ENCODE results near the gene SLC45A1.

The SLC45A1 gene

DNA sequence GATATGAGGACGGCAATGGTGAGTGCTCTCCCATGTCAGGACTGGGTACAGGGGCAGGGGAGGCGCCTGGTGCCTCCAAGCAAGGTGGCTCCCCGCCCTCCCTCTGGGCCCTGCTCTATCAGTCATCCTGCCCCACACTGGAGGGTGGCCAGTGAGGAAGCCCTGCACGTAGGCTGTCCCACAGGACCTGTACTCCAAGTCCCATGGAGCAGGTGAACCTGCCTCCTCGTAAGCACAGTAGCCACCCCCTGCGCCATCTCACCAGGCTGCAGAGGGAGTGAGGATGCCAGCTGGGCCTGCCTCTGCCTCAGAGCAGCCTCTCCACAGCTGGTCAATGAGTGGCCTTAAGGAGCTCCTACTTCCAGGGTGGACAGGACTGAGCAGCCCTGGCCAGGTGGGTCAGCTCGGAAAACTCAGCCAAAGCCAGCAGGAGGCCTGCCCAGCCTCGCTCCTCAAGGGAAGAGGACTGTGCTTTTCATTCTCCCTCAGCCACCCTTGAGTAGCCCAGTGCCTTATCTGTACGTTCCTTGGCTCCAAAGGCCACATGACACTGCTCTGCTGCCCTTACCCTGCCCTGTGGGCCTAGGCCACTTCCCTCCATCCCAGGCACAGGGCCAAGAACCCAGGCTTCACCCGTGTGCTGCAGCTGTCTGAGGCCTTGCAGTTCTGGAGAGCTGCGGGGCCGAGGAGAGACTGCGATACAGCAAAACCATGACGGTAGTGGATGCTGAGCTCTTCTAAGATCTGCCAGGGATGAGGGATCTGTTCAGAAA is 39.6 kb downstream of the SLC45A1 start:
- Mint-ChIP-seq H3K27me3 (no peaks in the 10 kb centered on the region), H3K9me3 (no peaks in the 10 kb centered on the region), H3K36me3 (ENCODE audit: insufficient read depth) (peaks cover 53% of the 10 kb centered on the region), H3K4me1 (ENCODE audit: low read depth in 2 of 2) (peaks cover 0 to 3% of the 10 kb centered on the region in 2 donors), H3K4me3 (no peak overlapping the region), H3K27ac (peak overlapping the region; percentile 4 to 82)
- DNase-seq: no peak
- ATAC-seq (replicated peaks): no peak

DNA sequence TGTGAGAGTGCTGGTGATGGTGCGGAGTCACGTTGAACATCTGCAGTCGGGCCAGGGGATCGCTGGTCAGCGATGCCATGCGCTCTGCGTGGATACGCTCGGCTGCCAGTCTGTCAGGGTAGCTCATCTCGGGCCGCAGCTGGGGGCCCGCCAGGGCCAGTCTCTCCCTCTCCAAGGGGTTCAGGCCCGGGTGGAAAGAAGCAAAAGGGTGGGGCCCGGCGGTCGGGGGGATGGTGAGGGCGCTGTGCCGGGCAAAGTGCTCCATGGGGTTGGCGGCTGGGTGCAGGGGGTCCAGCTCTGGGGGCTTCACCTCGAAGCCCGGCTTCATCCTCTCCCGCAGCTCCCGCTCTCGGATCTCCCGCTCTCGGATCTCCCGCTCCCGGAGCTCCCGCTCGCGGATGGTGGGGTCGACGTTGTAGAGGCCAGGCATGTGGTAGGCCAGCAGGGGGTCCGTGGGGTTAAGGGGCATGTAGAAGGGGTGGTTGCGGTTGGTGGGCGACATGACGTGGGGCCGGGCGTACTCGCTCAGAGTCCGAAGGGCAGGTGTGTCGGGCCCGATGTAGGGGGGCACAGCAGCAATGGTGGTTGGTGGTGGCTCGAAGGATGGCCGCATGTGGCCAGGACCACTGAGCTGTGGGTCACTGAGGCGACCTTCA is 40.5 kb downstream of the SLC45A1 start:
- no peak for DNase-seq
- ATAC-seq (replicated peaks): no peak
- peak overlapping the region; percentile 4 to 77 for H3K27ac Mint-ChIP-seq

DNA sequence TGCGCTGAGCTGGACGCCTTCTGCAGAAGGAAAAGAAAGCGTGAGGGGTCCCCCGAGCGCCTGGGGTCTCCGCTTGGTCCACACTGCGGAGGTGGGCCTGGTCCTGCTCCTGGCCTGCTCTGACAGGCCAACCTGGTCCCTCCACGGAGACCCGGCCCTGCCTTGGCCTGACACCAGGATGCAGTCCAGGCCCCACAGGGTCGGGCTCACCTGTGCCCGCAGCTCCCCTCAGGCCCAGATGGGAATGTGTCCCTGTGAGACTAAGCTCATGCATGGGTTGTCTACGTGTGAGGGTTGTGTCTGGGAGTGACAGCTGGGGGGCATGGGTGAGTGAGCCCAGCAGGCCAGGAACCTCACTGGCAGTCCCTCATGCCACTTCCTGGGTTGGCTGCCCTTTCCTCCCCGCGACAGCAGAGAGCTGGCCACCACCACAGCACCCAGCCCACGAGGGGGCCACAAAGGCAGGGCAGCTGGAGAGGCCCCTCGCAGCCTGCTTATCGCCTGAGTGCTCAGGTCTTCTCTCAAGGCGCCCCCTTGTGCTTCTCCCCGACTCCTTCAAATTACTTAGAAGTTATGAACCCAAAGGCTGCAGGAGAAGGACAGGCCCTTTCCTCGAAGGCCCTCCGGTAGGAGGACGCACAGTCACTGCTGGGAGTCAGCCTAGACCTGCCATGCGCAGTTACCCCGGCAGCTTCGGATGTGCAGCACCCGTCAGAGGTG is 41.1 kb downstream of the SLC45A1 start:
- H3K36me3 Mint-ChIP-seq (ENCODE audit: insufficient read depth): peaks cover 53% of the 10 kb centered on the region
- no peaks in the 10 kb centered on the region for H3K27me3 Mint-ChIP-seq
- no peak for DNase-seq
- no peak for ATAC-seq (replicated peaks)
- peaks cover 0 to 3% of the 10 kb centered on the region in 2 donors for H3K4me1 Mint-ChIP-seq (ENCODE audit: low read depth in 2 of 2)
- no peaks in the 10 kb centered on the region for H3K9me3 Mint-ChIP-seq
- no peak overlapping the region for H3K4me3 Mint-ChIP-seq
- H3K27ac Mint-ChIP-seq: peak overlapping the region in 1 of 2 donors; percentile 4

More for the DNA sequence above, 40.5 kb downstream of the SLC45A1 start:
- Mint-ChIP-seq H3K27me3 (no peaks in the 10 kb centered on the region), H3K4me3 (no peak overlapping the region), H3K9me3 (no peaks in the 10 kb centered on the region), H3K36me3 (ENCODE audit: insufficient read depth) (peaks cover 50% of the 10 kb centered on the region), H3K4me1 (ENCODE audit: low read depth in 2 of 2) (peaks cover 0 to 3% of the 10 kb centered on the region in 2 donors)

DNA sequence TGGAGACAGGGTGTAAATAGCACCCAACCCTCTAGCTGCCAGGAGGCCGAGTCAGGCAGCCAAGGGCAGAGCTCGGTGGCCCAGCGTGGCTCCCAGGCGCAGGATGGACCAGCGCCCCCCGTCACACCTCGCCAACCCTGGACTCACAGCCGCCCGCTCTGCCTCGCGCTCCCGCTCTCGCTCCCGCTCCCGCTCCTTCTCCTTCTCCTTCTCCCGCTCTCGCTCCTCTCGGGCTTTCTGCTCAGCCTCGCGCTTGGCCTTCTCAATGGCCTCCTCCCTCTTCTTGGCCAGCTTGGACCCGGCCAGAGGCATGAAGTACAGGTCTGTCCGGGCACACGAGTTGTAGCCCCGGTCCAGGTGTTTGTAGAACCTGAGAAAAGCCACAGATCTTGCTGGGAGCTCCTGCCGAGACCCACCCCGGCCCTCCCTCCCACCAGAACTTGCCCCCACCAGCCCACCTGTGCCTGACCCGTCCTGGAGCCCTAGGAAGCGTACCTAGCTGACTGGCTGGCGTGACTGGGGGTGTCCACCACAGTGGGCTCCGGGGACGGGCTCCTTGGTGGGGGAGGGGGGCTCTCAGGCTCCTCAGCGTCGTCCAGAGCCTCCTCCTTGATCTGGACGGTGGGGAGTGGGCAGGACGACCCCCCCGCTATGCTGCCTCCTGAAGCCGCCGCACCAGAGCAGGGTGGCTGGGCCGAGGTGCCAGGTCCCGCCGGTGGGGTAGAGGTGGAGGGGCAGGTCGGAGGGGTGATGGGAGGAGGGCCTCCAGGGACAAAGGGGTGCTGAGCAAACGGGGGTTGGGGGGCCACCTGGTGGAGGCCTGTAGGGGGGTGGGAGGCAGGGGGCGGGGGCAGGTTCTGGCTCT is 41.9 kb downstream of the SLC45A1 start:
- DNase-seq: no peak
- Mint-ChIP-seq H3K36me3 (ENCODE audit: insufficient read depth) (peaks cover 51% of the 10 kb centered on the region), H3K27ac (no peak overlapping the region), H3K4me3 (no peak overlapping the region), H3K4me1 (ENCODE audit: low read depth in 2 of 2) (peaks cover 0 to 3% of the 10 kb centered on the region in 2 donors), H3K9me3 (no peaks in the 10 kb centered on the region), H3K27me3 (no peaks in the 10 kb centered on the region)
- no peak for ATAC-seq (replicated peaks)

DNA sequence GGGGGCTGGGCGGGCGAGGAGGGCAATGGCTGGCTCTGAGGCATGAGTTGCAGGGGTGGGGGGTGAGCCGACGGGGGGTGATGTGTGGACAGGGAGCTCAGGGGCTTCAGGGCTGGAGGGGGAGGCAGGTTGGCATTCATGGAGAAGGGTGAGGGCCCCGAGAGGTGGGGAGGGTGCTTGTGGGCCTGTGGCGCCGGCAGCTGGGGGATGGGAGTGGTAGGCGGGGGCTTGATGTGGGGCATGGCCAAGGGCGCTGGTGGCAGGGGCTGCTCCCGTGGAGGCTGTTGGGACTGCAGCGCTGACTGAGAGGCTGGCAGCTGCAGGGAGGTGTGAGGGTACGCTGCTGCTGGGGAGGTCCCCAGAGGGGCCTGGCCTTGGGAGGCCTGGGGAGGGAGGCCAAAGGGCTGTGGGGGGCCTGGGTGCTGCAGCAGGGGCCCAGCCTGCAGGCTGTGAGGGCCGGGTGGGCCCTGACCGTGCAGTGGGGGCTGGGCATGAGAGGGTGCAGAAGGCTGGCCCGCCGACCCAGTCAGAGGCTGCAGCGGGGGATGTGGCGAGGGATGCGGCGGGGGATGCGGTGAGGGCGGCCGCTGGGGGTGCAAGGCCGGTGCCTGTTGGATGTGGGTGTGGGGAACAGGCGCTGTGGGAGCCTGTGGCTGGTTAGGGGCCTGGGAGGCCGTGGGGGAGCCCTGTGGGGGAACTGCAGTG is 42.7 kb downstream of the SLC45A1 start:
- no peak overlapping the region for H3K4me3 Mint-ChIP-seq
- H3K9me3 Mint-ChIP-seq: no peaks in the 10 kb centered on the region
- no peak for DNase-seq
- H3K27me3 Mint-ChIP-seq: no peaks in the 10 kb centered on the region
- no peak overlapping the region for H3K27ac Mint-ChIP-seq
- ATAC-seq (replicated peaks): no peak
- H3K36me3 Mint-ChIP-seq (ENCODE audit: insufficient read depth): peaks cover 50% of the 10 kb centered on the region
- H3K4me1 Mint-ChIP-seq (ENCODE audit: low read depth in 2 of 2): peaks cover 0 to 3% of the 10 kb centered on the region in 2 donors

DNA sequence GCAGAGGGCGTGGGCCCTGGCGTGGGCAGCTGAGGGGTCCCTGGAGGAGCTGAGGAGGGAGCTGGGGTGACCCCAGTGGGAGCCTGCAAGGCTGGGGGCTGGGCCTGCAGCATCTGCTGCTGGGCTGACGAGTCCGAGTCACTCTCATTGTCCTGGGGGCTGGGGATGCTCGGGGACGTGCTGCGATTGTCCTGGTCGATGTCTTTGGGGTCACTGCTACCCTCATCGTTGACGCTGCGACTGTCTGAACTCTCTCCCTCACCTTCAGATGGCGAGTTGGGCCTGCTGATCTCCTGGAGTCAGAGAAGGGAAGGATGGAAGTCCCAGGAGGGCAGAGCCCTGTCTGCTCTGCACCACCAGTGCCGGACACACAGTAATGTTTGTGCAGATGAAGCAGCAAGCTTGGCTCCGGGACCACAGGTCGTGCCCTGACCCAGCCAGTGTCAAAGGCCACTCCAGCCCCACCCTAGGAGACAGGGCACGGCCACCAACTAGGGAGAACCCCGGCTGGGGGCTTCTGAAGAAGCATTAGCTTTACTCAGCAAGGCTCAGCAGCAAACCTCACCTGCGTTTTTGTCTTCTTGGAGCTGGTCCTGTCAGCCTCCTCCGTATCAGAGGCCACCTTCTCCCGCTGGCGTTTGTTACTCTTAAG is 43.4 kb downstream of the SLC45A1 start:
- no peaks in the 10 kb centered on the region for H3K9me3 Mint-ChIP-seq
- ATAC-seq (replicated peaks): no peak

DNA sequence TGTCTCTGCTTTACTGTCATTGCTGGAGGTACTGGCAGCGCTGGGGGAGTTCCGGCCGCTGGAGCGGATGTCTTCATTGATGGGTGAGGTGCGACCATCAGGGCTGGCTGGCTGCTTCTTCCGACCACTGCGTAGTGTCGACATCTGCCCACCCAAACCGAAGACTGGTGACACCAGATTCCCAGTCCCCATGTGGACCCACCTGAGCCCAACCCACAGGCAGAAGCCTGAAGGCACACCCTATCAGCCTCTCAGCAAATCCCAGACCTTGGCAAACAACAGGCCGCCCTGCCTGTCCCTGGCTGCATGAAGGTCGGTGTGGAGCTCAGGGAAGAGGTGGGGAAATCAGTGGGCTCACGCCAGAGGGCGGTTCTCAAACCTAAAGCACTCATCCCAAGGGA is 44.8 kb downstream of the SLC45A1 start:
- Mint-ChIP-seq H3K4me1 (ENCODE audit: low read depth in 2 of 2) (peaks cover 8 to 10% of the 10 kb centered on the region in 2 donors), H3K27ac (no peak overlapping the region), H3K9me3 (no peaks in the 10 kb centered on the region), H3K27me3 (no peaks in the 10 kb centered on the region), H3K4me3 (no peak overlapping the region), H3K36me3 (ENCODE audit: insufficient read depth) (peaks cover 53% of the 10 kb centered on the region)
- ATAC-seq (replicated peaks) (no peak), DNase-seq (no peak)

More for the DNA sequence above, 43.4 kb downstream of the SLC45A1 start:
- H3K4me1 Mint-ChIP-seq (ENCODE audit: low read depth in 2 of 2): peaks cover 0 to 5% of the 10 kb centered on the region in 2 donors
- no peak overlapping the region for H3K4me3 Mint-ChIP-seq
- DNase-seq: no peak
- peaks cover 53% of the 10 kb centered on the region for H3K36me3 Mint-ChIP-seq (ENCODE audit: insufficient read depth)
- H3K27me3 Mint-ChIP-seq: no peaks in the 10 kb centered on the region
- H3K27ac Mint-ChIP-seq: no peak overlapping the region

DNA sequence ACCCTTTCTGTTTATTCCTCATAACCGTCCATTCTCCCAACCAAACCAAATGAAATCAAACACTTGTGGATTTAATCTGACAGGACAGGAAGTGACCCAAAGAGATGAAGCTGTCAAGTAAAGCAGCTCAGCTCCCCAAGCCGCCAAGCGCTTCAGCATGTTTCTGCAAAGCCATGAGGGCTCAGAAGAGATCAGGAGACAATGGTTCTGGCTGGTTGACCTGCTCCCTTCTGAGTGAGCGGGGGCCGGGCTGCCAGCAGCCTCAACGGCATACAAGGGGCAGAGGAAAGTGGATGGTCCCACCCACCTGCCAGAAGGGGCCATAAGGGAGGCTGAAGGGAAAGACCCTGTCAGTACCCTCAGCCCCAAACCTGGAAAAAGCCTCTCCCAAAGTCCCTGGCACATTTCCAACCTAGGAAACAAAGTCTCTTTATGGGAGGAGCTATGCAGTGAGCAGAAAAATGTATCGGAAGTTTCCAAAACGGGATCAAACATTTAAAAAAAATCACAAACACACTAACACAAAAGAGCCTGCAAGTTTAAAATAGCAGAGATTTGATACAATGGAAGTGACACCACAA is 45.4 kb downstream of the SLC45A1 start:
- peaks cover 54% of the 10 kb centered on the region for H3K36me3 Mint-ChIP-seq (ENCODE audit: insufficient read depth)
- ATAC-seq (replicated peaks) (no peak), DNase-seq (no peak)
- no peaks in the 10 kb centered on the region for H3K9me3 Mint-ChIP-seq
- no peak overlapping the region for H3K27ac Mint-ChIP-seq
- H3K4me1 Mint-ChIP-seq (ENCODE audit: low read depth in 2 of 2): peaks cover 9 to 11% of the 10 kb centered on the region in 2 donors
- H3K27me3 Mint-ChIP-seq: no peaks in the 10 kb centered on the region
- H3K4me3 Mint-ChIP-seq: no peak overlapping the region

DNA sequence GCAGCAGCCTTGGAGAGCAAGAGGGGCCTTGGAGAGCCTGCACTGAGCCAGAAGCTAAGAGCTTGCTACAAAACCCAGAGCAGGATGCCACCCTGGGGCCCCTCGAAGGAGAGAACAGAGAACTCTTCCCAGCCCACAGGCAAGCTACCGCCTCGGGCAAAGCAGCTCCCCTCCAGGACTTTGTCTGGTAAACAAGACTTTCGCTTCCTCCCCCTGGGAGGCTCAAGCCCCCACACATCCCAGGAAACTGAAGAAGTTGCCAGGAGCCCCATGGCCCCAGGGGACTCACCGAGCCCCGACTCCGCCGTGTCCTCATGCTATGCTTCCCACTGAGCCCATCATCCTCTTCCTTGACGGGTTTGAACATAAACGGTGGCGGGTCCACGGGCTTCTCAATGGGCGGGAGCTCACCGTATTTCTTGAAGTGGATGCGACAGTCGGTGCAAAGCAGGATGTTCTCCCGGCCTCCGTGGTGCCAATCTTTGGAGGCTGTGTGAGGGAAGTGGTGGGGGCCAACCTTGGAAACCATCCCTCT is 45.9 kb downstream of the SLC45A1 start:
- Mint-ChIP-seq H3K27ac (no peak overlapping the region), H3K36me3 (ENCODE audit: insufficient read depth) (peaks cover 50% of the 10 kb centered on the region), H3K27me3 (no peaks in the 10 kb centered on the region), H3K4me3 (no peak overlapping the region), H3K9me3 (no peaks in the 10 kb centered on the region), H3K4me1 (ENCODE audit: low read depth in 2 of 2) (peaks cover 9 to 13% of the 10 kb centered on the region in 2 donors)
- ATAC-seq (replicated peaks) (no peak), DNase-seq (no peak)

DNA sequence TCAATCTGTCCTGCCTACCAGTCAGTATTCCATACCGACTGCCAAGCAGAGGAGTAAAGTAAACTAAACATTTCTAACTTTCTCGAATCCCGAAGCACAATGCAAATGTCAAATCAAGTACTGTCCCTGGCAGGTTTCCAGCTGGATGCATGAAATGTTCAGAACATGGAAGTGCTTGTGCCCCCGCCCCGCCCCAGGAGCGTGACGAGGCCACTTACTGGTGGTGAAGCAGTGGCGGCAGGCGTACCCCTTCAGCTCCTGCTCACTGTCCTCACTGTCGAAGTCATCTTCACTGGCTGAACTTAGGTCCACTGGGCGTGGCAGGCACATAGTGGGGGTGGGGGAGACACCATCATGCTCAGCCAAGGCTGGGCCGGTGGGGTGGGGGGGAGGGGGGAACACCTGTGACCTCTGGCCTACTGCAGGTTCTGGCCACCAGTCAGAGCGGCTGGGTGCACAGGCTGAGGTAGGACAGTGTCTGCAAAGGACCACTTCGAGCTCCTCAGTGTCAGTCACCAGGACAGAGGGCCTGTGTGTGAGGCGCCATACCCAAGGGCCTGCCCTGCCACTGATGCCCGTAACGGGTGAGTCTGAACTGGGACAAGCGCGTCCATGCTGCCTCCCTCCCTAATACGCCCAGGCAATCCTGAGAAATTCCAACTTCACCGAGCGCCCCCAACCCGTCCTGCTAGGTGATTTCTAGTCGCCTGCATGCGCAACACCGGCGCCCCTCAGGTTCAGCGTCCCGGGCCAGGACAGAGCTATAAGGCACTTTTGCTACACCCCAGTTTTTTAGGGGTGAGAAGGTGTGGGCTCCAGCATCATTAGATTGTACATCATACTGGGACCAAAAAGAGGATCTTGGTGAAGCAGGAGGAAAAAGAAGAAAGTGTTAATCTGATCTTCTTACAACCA is 46.9 kb downstream of the SLC45A1 start:
- H3K27me3 Mint-ChIP-seq: no peaks in the 10 kb centered on the region
- H3K4me3 Mint-ChIP-seq: no peak overlapping the region
- H3K9me3 Mint-ChIP-seq: no peaks in the 10 kb centered on the region
- DNase-seq: no peak
- peaks cover 51% of the 10 kb centered on the region for H3K36me3 Mint-ChIP-seq (ENCODE audit: insufficient read depth)
- ATAC-seq (replicated peaks): no peak
- no peak overlapping the region for H3K27ac Mint-ChIP-seq
- H3K4me1 Mint-ChIP-seq (ENCODE audit: low read depth in 2 of 2): peaks cover 10 to 15% of the 10 kb centered on the region in 2 donors

Data from effector memory CD8-positive, alpha-beta T cell (primary cell).